GM18909 (cell line): Measurements from ENCODE around the gene EIF4B.
"Not testable (repeated sequence)": the region's sequence is repeated elsewhere in the genome, so short reads cannot be mapped to it uniquely, and the experiment has no call there.

Experiments used
- ATAC-seq: cut with Tn5 transposase; IDR thresholded peaks from one replicate; pipeline ENCODE4 v1.9.1; 2021; ENCODE audit warnings: mild to moderate bottlenecking; ENCODE audit not compliant: unreplicated experiment, poor library complexity

The EIF4B gene

GRCh38 chr12:52992699-52993557 lies 13.3 kb upstream of the EIF4B start:
- ATAC-seq = no peak

DNA sequence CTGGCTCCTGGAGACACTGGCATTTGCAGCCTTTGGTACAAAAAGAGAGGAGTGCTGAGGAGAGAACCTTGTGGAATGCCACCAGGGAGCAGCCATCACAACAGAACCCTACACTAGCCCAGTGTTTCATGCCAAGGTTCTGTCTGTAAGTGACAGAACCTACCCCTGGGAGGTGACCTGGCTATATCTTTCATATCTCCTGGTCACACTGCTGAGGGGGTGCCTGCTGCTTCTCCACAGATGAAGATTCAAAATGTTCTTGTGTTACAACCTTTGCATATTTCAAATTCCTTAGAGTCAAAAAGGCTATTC lies 12.7 kb upstream of the EIF4B start:
- ATAC-seq = no peak

- no peak for ATAC-seq
Measured at GRCh38 chr12:53004178-53004577, 2.1 kb upstream of the EIF4B start.

GRCh38 chr12:53004582-53004981 lies 1.7 kb upstream of the EIF4B start:
- ATAC-seq = no peak

DNA sequence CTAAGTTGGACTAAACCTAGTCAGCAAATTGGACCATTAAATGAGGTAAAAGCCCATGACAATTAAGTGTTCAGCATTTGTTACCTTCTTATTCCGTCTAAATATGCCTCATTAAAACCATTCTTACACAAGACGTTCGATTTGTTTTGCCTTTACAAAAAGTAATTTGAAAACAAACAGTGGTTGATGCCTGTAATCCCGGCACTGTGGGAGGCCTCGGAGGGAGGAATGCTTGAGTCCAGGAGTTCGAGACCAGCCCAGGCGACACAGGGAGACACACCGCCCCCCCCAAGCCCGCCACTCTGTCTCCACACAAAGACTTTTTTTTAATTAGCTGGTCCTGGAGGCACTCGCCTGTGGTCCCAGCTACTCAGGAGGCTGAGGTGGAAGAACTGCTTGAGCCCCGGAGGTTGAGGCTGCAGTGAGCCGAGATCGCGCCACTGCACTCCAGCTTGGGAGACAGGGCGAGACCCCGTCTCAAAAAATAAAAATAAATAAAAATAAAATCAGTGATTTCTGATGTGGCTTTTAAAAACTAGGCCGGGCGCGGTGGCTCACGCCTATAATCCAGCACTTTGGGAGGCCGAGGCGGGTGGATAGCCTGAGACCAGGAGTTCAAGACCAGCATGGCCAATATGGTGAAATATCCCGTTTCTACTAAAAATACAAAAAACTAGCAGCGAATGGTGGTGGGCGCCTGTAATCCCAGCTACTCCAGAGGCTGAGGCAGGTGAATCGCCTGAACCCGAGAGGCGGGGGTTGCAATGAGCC lies 856 bp upstream of the EIF4B start:
- ATAC-seq = no peak

- ATAC-seq = peak; percentile 28
Measured at GRCh38 chr12:53006810-53007309, 604 bp downstream of the EIF4B start.

DNA sequence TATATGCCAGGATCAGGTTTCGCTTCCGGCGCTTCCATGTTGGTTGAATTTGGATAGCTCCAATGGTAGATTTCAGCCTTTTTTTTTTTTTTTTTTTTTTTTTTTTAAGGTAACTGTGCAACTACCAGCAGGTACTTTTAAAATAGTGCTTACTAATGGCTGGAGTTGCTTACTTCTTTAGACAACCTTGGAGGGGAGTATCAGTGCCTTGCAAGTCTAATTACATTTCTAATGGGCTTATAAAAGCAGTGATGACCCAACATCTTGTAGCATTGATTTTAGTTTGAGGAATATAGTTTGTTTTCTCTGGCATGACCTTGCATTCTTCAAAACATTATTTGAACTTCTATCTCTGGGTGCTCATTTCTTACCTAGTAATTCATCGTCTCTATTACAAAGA lies 1.1 kb downstream of the EIF4B start:
- ATAC-seq = no peak

- not testable (repeated sequence) for ATAC-seq
Measured at GRCh38 chr12:53008760-53009159, 2.5 kb downstream of the EIF4B start.

- ATAC-seq = no peak
Measured at GRCh38 chr12:53010955-53011354, 4.7 kb downstream of the EIF4B start.

DNA sequence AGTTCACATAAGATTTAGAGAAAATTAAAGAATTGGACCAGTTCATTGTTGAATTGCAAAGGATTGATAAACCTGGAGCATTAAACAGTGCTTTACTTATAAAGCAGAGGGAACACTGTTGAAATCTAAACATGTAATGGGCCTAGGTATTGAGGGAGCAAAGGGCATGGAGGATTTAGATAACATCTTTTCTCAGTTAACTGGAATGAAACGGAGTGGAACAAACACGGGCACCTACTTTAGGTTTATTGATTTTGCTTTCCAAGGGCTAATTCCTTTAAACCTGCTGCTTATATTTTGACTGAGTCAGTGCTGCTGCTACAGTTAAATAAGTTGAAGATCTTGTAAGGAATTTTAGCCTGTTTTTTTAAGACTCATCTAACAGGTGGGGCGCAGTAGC lies 5.6 kb downstream of the EIF4B start:
- no peak for ATAC-seq

GRCh38 chr12:53012928-53013327 lies 6.7 kb downstream of the EIF4B start:
- no peak for ATAC-seq

DNA sequence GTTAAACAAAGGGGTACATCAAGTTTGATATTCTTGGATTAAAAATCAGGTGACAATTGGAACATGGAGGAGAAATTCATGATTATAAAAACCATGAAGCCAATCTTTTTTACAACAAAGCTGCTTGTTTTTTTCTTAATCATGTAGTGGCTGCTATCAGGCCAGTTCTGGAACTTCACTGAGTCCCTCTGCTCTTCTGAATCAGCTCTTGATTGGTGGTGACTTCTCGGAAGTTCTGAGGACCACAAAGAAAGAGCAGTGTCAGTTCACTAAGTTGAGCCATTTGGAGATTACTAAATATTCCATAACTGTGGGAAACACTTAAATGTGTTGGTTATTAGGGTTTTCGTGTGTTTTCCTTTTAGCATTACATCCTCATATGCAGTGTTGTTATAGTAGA lies 8.5 kb downstream of the EIF4B start:
- ATAC-seq = no peak

DNA sequence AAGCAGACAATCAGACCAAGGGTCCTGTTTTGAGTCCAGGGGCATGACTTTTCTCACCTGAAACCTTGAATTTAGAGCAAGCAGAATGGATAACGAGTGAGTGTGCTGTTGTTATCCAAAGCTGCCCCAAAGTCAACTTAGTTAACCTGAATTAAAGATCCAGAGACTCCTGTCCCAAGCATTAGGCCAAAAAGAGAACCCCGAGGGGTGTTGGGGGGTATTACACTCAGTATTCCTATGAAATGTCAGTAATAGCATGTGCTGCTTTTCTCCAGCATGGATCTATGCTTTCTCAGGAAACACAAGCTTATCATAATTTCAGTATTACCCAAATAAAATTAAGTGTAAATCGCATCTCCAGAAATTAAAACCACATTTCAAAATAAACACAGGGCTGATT lies 19.0 kb downstream of the EIF4B start:
- ATAC-seq = no peak

DNA sequence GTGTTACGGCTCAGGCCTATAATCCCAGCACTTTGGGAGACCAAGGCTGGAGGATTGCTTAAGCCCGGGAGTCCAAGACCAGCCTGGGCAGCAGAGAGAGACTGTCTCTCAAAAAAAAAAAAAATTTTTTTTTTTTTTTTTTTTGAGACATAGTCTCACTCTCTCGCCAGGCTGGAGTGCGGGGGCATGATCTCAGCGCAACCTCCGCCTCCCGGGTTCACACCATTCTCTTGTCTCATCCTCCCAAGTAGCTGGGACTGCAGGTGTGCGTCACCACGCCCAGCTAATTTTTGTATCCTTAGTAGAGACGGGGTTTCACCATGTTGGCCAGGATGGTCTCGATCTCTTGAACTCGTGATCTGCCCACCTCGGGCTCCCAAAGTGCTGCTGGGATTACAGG lies 20.8 kb downstream of the EIF4B start:
- ATAC-seq = not testable (repeated sequence)

- no peak for ATAC-seq
Measured at GRCh38 chr12:53031616-53032015, 25.4 kb downstream of the EIF4B start.

DNA sequence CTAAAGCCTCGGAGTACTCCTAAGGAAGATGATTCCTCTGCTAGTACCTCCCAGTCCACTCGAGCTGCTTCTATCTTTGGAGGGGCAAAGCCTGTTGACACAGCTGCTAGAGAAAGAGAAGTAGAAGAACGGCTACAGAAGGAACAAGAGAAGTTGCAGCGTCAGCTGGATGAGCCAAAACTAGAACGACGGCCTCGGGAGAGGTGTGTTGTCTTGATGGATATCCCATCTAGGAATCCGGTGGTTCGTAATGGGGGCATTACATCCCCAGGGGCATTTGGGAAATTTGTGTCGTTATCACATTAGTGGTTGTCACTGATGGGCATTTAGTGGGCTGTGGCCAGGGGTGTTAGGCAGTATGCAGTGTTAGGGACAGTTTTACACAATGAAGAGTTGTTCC lies 27.6 kb downstream of the EIF4B start:
- not testable (repeated sequence) for ATAC-seq

- ATAC-seq = no peak
Measured at GRCh38 chr12:53034459-53034858, 28.2 kb downstream of the EIF4B start.

DNA sequence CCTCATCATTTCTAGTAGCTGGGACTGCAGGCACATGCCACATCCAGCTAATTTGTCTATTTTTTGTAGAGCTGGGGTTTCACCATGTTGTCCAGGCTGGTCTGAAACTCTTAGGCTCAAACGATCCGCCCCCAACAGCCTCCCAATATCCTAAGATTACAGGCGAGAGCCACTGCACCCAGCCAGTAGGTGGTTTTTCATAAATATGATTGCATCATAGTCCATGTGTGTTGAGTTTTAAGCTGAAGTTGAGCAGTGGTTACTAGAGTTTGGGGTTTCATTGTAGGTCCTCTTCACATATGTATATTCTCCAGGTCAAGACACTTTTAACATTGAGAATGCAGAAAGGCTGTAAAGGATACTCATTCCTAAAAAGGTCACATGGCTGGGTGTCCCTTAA lies 30.5 kb downstream of the EIF4B start:
- ATAC-seq = no peak

GRCh38 chr12:53039851-53040250 lies 33.6 kb downstream of the EIF4B start:
- ATAC-seq = no peak

GRCh38 chr12:53042607-53043454 lies 36.6 kb downstream of the EIF4B start:
- ATAC-seq = no peak
